GM19099 (cell line): ENCODE measurements around the gene PRKCA.

Experiments
- POLR2A ChIP-seq: IDR thresholded peaks from 3 replicates; pipeline ENCODE4 v1.6.1; 2011; ENCODE audit warnings: low read depth; ENCODE audit not compliant: insufficient read length; ENCODE audit errors: extremely low read depth

Gene PRKCA

DNA sequence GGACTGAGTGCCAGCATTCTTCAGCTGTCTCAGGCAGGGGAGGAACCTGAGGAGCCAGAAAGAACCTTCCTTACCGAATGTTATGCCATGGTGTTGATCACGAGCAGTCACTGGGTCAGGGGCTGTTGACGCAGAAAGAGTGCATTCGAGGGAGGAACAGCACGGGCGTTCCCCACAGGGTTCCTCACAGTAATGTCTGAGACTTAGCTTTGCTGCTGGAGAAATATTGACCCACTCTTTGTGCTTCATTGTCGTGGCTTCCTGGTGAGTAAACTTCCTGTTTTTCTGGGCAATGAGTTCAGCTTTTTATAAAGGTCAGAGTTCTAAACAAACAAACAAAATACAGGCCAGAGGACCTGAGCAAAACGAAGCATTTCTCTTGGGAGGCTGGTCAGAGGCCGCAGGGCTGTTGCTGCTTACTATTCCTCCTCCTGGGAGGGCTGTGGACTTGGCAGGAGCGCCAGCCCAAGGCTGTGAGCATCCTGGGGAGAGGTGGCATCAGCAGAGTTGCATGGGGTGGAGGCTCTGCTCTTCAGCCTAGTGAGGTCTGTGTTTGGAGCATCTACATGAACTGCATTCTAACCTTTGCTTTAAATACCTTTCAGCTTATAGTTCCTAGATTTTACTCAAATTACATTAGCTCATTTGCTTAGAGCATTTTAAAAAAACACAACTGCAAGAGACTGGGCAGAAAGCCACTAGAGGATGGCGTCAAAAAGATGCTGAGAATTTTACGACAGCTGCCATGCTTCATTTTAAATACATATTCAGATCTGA is 389.4 kb downstream of the PRKCA start:
- no peak for TF ChIP-seq POLR2A

DNA sequence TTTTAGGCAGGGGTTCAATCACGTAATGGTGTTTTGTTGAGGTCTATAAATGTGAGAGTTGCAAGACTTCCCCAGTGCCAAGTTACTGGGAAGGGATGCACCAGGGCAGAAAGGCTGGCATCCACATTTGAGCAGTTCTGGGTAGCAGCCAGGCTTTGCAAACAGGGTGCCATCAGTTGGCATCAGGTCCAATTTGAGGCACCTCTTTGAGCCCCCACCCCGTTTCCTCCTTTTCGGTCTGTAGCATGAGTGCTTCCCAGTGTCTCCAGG is 389.9 kb downstream of the PRKCA start:
- TF ChIP-seq POLR2A = no peak

DNA sequence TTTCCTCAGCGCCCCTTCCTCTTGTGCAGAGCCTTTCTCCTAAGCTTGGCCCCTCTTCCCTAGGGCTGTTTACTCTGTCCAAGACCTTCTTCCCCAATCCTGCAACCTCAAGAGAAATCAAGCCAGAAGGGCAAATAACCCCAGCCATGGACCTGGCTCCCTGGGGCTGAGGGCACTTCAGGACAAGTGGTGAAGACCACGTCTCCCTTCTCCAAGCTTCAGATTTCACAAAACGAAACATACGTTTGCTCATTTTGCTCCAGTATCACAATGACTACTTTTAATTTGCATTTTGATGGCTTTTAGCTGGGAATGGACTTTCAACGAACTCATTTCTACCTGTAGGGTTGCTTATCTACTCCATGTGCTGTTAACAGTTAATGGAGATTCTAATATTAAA is 392.7 kb downstream of the PRKCA start:
- no peak for TF ChIP-seq POLR2A

DNA sequence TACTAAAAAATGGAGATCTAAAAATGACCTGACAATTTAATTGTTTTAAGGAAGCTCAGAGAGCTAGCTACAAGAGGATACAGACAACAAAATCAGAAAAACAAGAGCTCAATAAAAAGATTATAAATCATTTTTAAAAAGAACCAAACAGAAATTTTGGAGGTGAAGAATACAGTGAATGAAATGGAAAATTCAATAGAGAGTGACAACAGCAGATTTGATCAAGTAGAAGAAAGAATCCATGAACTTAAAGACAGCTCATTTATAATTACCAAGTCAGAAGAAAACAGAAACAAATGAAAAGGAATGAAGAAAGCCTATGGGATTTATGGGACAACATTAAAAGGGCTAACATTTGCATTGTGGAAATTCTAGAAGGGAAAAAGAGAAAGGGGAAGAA is 395.9 kb downstream of the PRKCA start:
- no peak for TF ChIP-seq POLR2A

DNA sequence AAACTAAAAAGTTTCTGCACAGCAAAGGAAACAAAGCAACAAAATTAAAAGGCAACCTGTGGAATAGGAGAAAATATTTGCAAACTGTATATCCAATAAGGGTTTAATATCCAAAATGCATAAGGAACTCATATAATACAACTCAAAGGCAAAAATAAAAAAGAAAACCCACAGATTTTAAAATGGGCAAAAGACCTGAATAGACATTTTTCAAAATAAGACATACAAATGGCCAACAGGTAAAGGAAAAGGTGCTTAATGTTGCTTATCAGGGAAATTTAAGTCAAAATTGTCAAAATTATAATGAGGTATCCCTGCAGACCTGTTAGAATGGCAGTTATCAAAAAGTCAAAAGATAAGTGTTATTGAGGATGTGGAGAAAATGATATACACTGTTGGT is 399.0 kb downstream of the PRKCA start:
- TF ChIP-seq POLR2A = no peak

DNA sequence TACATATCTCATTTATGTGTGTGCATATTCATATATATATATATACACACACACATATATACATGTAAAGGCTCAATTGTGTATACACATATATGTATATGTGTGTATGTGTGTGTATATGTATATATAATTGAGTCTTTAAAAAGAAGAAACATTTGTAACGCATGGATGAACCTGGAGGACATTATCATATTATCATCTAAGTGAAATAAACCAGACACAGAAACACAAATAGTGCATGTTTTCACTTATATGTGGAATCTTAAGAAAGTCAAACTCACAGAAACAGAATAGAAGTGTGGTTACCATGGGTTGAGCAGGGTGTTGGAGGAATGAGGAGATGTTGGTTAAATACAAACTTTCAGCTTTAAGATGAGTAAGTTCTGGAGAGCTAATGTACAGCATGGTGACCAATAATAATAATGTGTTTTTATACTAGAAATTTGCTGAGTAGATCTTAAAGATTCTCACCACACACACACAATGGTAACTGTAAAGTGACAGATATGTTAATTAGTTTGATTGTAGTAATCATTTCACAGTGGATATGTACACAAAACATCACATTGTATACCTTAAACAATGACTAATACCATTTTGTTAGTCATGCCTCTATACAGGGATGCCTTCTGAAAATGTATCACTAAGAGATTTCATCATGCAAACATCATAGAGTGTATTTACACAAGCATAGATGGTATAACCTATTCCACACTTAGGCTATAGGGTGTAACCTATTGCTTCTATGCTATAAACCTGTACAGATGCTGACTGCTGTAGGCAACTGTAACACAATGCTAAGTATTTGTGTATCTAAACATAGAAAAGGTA is 399.9 kb downstream of the PRKCA start:
- no peak for TF ChIP-seq POLR2A

DNA sequence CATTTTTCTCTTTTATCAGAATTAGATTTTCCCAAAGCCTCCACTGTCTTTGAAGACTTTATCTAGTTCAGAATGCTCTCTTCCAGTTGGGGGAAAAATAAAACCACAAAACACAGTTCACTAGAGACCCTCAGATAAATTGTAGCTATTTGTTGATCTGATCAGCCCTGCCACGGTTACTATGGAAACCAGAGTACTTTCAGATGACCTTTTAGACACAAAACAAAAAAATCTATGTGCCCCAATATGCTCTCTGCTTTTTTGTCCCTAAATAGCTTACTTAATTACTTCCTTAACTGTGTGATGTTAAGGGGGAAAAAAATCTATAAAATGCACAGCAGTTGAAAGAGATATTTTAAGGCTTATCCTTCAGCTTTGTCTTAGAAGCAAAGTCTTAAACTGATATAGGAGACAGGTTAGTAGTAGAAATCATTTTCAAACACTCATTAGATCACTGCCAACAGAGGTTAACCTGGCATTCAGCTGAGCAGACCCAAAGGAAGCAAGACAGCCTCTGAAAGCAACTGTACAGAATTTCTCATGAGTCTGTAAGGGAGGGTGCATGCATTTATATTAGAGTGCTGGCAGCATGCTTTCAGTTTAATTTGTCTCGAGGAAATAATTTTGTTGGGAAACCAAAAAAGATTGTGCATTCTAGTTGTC is 402.6 kb downstream of the PRKCA start:
- no peak for TF ChIP-seq POLR2A

DNA sequence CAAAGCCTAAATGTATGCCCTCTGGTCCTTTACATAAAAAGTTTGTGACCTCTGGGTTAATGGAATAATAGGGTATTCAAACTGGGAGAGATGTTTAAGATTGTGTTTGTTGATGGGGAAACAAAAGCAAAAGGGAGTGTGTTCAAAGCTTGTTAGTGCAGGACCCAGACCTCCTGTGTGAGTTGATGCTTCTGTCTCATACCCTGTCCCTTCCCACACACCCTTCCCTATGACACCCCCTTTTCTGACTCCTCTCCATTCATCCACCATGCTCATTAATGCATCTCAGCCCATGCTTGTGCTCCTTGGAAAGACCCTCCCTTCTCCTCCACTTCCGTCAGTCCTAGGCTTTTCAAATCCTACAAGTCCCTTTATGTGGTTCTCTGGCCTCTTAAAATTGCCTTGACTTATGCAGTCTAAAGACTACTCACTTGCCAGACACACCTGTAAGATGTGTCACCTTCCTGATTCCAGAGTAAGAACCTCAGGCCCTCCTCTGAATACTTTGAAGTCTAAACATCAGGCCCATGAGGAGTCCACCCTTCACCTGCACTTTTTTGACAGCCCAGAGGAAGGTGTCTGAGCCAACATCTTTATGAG is 404.5 kb downstream of the PRKCA start:
- TF ChIP-seq POLR2A = no peak

DNA sequence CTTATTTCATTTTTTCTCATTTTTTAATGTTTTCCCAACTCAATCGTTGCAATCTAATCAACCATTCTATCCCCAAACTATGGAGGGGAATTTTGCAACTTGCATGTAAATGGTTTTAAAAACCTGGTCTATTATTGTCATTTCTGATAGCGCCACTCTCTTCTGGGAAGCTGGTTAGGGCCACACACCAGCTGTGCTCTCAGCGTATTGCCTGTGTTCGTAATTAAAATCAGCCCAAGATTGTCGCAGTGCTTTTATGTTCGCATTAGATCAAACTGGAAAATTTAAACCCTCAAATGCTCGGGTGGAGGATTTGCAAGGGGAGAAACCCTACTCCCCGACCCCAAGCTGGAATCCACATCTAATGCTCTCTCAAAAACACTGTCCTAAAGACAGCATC is 409.0 kb downstream of the PRKCA start:
- TF ChIP-seq POLR2A = no peak

DNA sequence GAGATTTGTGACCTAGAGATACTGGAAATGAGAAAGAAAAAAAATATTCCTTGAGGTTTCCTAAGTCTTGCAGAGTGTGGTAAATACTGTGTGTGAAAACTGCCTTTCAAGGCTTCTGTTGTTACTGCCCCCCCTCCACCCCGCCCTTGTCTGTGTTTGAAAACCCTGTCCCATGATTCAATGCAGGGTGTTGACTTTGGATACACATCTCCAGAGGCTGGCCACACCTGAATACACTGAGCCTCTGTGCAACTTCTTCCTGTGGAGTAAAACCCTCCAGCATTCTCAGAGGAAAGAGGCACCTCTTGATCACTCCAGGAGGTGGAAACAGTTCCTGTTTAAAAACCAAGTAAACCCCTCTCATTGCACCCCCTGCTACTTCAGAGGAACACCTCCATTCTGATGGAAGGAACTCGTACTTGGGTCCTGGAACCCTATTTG is 409.5 kb downstream of the PRKCA start:
- TF ChIP-seq POLR2A = no peak

DNA sequence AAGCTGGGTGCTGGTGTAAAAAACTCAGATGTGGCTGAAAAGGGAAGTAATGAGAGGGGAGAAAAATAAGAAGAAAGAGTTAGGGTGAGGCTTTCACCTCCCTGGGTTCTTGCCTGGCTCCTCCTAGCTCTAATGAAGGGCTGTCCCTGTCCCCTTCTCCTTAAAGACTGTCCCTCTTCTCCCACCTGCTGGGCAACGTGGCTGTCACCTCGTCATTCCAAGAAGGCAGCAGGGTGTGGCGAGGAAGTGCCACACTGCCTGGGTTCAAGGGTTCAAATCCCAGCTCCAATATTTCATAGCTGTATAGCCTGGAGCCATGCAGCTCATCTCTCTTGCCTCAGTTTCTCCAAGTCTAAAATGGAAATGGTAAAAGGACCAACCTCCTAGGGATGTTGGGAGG is 410.0 kb downstream of the PRKCA start:
- TF ChIP-seq POLR2A = no peak

DNA sequence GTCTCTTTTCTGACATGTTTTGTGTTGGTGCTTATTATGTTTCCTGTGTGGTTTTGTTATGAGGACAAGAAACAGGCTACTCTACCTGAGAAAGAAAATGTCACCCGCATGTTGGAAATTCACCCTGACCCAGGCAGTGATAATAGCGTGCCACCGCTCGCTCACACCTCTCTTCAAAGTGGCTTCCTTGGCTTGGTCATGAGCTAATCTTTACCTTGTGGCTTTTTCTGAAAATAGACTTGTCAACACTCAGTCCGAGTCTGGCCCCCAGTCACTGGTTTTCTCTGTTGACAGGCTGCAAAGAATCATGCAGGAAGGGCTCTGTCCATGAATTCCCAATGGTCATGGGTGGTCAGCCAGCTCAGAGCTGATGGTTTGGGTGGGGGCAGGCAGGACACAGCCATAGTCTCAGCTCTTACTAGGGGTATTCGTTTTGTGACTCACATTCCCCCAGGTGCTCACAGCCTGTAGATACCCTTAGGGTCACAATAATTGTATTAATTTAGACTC is 411.2 kb downstream of the PRKCA start:
- no peak for TF ChIP-seq POLR2A

DNA sequence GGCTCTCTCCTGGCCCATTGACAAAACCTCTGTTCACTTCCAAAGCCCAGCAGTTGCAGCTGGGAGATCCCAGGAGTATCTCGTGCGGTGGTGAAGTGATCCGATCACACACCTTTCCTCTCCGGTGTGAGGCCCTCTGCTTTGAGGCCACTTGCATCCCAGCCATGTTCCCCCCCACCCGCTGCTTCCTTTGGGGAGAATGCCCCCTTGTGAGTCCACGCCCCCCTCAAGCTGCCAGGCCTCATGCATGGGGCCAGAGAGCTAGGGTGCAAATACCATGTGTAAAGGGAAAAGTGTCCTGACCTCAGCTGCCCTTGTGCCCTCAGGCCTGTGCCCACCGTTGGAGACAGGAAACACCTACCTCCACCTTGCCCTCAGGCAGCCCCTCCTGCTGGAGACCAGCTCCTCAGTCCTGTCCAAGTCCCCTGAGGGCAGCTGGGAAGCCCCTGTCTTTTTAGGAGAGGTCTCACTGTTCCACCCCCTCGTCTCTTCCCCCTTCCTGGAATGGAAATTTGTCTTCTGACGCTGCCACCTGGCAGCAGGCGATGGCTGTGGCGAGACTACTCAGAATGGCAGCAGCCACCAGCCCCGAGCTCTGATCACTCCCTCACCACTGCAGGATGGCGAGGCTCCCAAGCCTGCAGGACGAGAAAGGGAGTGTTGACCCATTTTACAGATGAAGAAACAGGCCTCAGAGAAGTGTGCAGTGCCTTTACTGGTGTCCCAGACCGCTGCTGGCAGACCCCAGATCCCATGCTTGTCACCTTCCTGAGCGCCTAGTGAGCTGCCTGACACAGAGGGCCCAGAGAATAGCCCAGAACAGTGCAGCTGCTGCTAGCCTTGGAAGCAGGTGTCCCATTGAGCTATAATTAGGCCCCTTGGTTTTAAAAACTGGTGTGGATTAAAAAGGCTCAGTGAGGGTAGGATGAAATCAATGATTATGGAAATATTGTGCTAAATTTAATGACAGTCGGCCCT is 411.9 kb downstream of the PRKCA start:
- TF ChIP-seq POLR2A = no peak

DNA sequence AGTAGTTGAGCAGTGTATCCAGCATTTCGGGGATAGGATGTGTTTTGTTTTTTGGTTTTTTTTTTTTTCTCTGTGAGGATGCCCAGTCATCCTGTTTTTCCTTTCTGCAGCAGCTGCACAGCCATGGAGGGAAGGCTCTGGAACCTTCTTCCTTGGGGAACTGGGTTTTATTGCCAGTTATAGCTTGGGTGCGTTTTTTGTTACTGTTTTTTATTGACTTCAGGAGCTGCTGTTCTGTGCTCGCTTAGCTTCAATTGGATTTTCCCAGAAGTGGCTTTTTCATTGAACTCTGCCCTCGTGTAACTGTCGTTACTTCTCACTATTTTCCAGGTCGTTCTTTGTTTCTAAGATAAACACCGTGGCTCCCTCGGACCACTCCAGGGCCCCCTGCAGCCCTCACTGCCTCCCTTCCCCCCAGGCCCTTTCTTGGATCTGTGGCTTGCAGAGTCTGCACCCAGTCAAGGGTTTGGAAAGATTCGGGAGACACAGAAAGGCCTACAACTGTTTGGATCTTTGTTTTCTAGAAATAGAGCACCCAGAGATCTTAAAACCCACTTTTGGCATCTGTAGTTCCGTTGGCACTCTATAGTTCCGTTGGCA is 412.8 kb downstream of the PRKCA start:
- no peak for TF ChIP-seq POLR2A
